ENCODE measurements around the gene UNC119.

The UNC119 gene

GRCh38 chr17:28585851-28586250 is 33.4 kb upstream of the UNC119 start:
- TF ChIP-seq, protein P1, sequence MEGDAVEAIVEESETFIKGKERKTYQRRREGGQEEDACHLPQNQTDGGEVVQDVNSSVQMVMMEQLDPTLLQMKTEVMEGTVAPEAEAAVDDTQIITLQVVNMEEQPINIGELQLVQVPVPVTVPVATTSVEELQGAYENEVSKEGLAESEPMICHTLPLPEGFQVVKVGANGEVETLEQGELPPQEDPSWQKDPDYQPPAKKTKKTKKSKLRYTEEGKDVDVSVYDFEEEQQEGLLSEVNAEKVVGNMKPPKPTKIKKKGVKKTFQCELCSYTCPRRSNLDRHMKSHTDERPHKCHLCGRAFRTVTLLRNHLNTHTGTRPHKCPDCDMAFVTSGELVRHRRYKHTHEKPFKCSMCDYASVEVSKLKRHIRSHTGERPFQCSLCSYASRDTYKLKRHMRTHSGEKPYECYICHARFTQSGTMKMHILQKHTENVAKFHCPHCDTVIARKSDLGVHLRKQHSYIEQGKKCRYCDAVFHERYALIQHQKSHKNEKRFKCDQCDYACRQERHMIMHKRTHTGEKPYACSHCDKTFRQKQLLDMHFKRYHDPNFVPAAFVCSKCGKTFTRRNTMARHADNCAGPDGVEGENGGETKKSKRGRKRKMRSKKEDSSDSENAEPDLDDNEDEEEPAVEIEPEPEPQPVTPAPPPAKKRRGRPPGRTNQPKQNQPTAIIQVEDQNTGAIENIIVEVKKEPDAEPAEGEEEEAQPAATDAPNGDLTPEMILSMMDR (IDR thresholded peaks at IDR 0.05; ENCODE audit: low read depth, low read length, missing control alignments): no peak
- DNase-seq (ENCODE audit: extremely low read depth, low read depth): no peak
- no peak overlapping the region for H3K4me3 ChIP-seq (replicated peaks; ENCODE audit: low read depth, low read length)

DNA sequence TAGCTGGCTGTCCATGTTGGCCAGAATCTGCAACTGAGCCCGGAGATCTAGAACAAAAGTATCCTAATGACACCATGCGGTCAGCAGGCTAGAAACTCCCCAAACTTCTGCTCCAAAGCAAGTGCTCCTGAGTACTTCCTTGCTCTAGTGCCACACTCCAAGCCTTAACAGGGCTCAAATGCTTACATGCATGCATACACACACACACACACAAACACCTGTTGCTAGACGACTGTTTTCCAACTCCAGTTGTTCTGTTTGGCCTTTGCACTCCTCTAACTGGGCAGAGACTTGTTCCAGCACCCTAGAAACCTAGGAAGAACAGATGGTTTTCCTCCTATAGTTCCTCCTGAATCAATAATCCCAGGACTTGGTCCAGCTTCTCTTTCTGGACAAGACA is 32.0 kb upstream of the UNC119 start:
- TF ChIP-seq, protein P1 (IDR thresholded peaks at IDR 0.05; ENCODE audit: low read depth, low read length, missing control alignments): no peak
- H3K4me3 ChIP-seq (replicated peaks; ENCODE audit: low read depth, low read length): no peak overlapping the region
- DNase-seq (ENCODE audit: extremely low read depth, low read depth): no peak

DNA sequence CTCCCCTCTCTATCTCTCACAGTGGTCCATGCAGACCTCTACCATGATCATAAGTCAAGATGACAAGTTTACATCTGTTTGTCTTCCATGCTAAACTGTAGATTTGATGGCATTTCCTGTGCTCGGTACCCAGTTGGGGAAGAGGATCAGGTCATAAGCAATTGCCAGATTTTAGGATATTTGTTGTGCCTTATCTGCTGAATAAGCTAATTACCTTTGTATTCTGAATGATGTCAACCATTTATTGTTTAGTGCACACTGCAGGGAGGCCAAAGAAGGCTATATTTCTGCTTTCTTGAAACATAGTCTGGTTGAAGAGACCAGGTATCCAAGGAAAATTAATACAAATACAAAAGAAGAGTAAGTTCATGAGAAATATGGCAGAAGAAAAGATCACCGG is 30.1 kb upstream of the UNC119 start:
- no peak overlapping the region for H3K4me3 ChIP-seq (replicated peaks; ENCODE audit: low read depth, low read length)
- TF ChIP-seq, protein P1 (IDR thresholded peaks at IDR 0.05; ENCODE audit: low read depth, low read length, missing control alignments): no peak
- no peak for DNase-seq (ENCODE audit: extremely low read depth, low read depth)

- TF ChIP-seq, protein P1 (IDR thresholded peaks at IDR 0.05; ENCODE audit: low read depth, low read length, missing control alignments): no peak
- DNase-seq (ENCODE audit: extremely low read depth, low read depth): no peak
- H3K4me3 ChIP-seq (replicated peaks; ENCODE audit: low read depth, low read length): no peak overlapping the region
Observed at GRCh38 chr17:28580959-28581358, 28.5 kb upstream of the UNC119 start.

DNA sequence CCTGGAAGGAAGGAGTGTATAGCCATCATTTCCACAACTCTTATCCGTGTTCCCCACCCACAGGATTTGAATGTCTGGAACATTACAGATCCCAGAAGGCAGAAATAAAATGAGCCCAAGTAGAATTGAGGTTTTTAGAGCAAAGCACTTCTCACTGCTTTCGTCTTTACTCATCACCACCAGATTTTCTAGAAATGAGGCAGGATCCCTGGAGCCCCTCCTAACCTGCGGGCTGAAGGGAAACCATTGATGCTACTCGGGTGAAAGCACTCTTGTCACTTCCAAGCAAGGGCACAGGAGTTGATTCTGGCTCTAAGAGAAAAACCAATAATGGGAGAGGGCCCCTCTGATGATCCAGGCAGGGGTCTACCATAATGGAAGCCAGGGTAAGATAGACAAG is 27.1 kb upstream of the UNC119 start:
- no peak overlapping the region for H3K4me3 ChIP-seq (replicated peaks; ENCODE audit: low read depth, low read length)
- DNase-seq (ENCODE audit: extremely low read depth, low read depth): no peak
- TF ChIP-seq, protein P1 (IDR thresholded peaks at IDR 0.05; ENCODE audit: low read depth, low read length, missing control alignments): no peak

- no peak overlapping the region for H3K4me3 ChIP-seq (replicated peaks; ENCODE audit: low read depth, low read length)
- DNase-seq (ENCODE audit: extremely low read depth, low read depth): no peak
- TF ChIP-seq, protein P1 (IDR thresholded peaks at IDR 0.05; ENCODE audit: low read depth, low read length, missing control alignments): no peak
Observed at GRCh38 chr17:28578246-28579195, 26.1 kb upstream of the UNC119 start.

Measured in HFF-Myc (cell line).